HUES6 (cell line): ENCODE measurements around the gene PICK1.

ENCODE experiments used
- H3K27ac ChIP-seq: 2 replicates; pipeline ENCODE4 v1.7.0; 2013; ENCODE audit warnings: low read depth, mild to moderate bottlenecking, low read length, inconsistent platforms
- H3K27me3 ChIP-seq: 2 replicates; pipeline ENCODE4 v1.6.1; 2013; ENCODE audit warnings: low read length; ENCODE audit not compliant: control insufficient read depth, insufficient read depth
- H3K36me3 ChIP-seq: 2 replicates; pipeline ENCODE4 v1.6.1; 2013; ENCODE audit warnings: low read length; ENCODE audit not compliant: control insufficient read depth, insufficient read depth
- H3K4me1 ChIP-seq: 2 replicates; pipeline ENCODE4 v1.6.1; 2013; ENCODE audit warnings: low read length; ENCODE audit not compliant: control insufficient read depth, insufficient read depth
- H3K4me3 ChIP-seq: 2 replicates; pipeline ENCODE4 v1.5.1; 2013; ENCODE audit warnings: low read depth, low read length
- H3K9ac ChIP-seq: one replicate; pipeline ENCODE4 v1.6.1; 2013; ENCODE audit warnings: mild to moderate bottlenecking, low read length
- H3K9me3 ChIP-seq: 2 replicates; pipeline ENCODE4 v1.6.1; 2013; ENCODE audit warnings: low read depth, low read length; ENCODE audit not compliant: control insufficient read depth, insufficient read depth

PICK1 gene

GRCh38 chr22:38040953-38041759, 16.0 kb upstream of the PICK1 start:
- Histone ChIP-seq H3K36me3 (no peaks in the 10 kb centered on the region), H3K4me3 (no peak overlapping the region), H3K9ac (no peak overlapping the region), H3K9me3 (no peaks in the 10 kb centered on the region), H3K27ac (no peak overlapping the region), H3K27me3 (no peaks in the 10 kb centered on the region), H3K4me1 (no peaks in the 10 kb centered on the region)

- Histone ChIP-seq H3K4me3 (no peak overlapping the region), H3K27ac (no peak overlapping the region), H3K4me1 (no peaks in the 10 kb centered on the region; the same call in 1 of the 2 replicates), H3K36me3 (no peaks in the 10 kb centered on the region), H3K27me3 (no peaks in the 10 kb centered on the region), H3K9me3 (no peaks in the 10 kb centered on the region), H3K9ac (no peak overlapping the region)
Measured at GRCh38 chr22:38041760-38042487, 15.3 kb upstream of the PICK1 start.

GRCh38 chr22:38042488-38042790, 14.8 kb upstream of the PICK1 start:
- no peaks in the 10 kb centered on the region for H3K27me3 ChIP-seq
- H3K4me3 ChIP-seq: no peak overlapping the region
- H3K4me1 ChIP-seq: no peaks in the 10 kb centered on the region; the same call in 1 of the 2 replicates
- H3K9me3 ChIP-seq: no peaks in the 10 kb centered on the region
- no peaks in the 10 kb centered on the region for H3K36me3 ChIP-seq
- no peak overlapping the region for H3K27ac ChIP-seq
- H3K9ac ChIP-seq: no peak overlapping the region

- Histone ChIP-seq H3K9me3 (no peaks in the 10 kb centered on the region), H3K4me1 (no peaks in the 10 kb centered on the region; the same call in 1 of the 2 replicates), H3K27me3 (no peaks in the 10 kb centered on the region), H3K36me3 (no peaks in the 10 kb centered on the region), H3K27ac (no peak overlapping the region), H3K4me3 (no peak overlapping the region), H3K9ac (no peak overlapping the region)
Measured at GRCh38 chr22:38043151-38044039, 13.8 kb upstream of the PICK1 start.

- Histone ChIP-seq H3K9ac (no peak overlapping the region), H3K4me3 (no peak overlapping the region)
Measured at GRCh38 chr22:38046070-38046748, 11.0 kb upstream of the PICK1 start.

GRCh38 chr22:38049812-38050619, 7.2 kb upstream of the PICK1 start:
- Histone ChIP-seq H3K4me3 (no peak overlapping the region), H3K4me1 (peaks cover 9% of the 10 kb centered on the region), H3K36me3 (no peaks in the 10 kb centered on the region), H3K9ac (no peak overlapping the region), H3K9me3 (no peaks in the 10 kb centered on the region), H3K27ac (no peak overlapping the region), H3K27me3 (no peaks in the 10 kb centered on the region)

More at GRCh38 chr22:38046070-38046748, 11.0 kb upstream of the PICK1 start:
- Histone ChIP-seq H3K9me3 (no peaks in the 10 kb centered on the region), H3K36me3 (no peaks in the 10 kb centered on the region), H3K4me1 (no peaks in the 10 kb centered on the region; the same call in 1 of the 2 replicates), H3K27ac (no peak overlapping the region), H3K27me3 (no peaks in the 10 kb centered on the region)

GRCh38 chr22:38050720-38051119, 6.5 kb upstream of the PICK1 start:
- H3K27ac ChIP-seq: no peak overlapping the region
- H3K27me3 ChIP-seq: no peaks in the 10 kb centered on the region
- peaks cover 9% of the 10 kb centered on the region for H3K4me1 ChIP-seq
- H3K9ac ChIP-seq: no peak overlapping the region
- no peaks in the 10 kb centered on the region for H3K36me3 ChIP-seq
- H3K9me3 ChIP-seq: no peaks in the 10 kb centered on the region
- H3K4me3 ChIP-seq: no peak overlapping the region

- no peak overlapping the region for H3K27ac ChIP-seq
- no peaks in the 10 kb centered on the region for H3K9me3 ChIP-seq
- H3K4me1 ChIP-seq: peaks cover 9% of the 10 kb centered on the region
- no peaks in the 10 kb centered on the region for H3K27me3 ChIP-seq
- H3K9ac ChIP-seq: no peak overlapping the region
- no peak overlapping the region for H3K4me3 ChIP-seq
- no peaks in the 10 kb centered on the region for H3K36me3 ChIP-seq
Measured at GRCh38 chr22:38051261-38051660, 5.9 kb upstream of the PICK1 start.

GRCh38 chr22:38051900-38052862, 5.0 kb upstream of the PICK1 start:
- H3K4me1 ChIP-seq: peaks cover 9% of the 10 kb centered on the region
- no peak overlapping the region for H3K4me3 ChIP-seq
- no peak overlapping the region for H3K27ac ChIP-seq
- H3K9ac ChIP-seq: peak overlapping the region; percentile 36
- H3K9me3 ChIP-seq: no peaks in the 10 kb centered on the region
- no peaks in the 10 kb centered on the region for H3K36me3 ChIP-seq
- no peaks in the 10 kb centered on the region for H3K27me3 ChIP-seq
